Thyroid gland (tissue), 4 donors: ENCODE data around the gene TBC1D20. TPM values are rescaled to one million over a fixed set of nuclear protein-coding genes. Genes with fewer than 3 reads are reported as not detected.
A peak's percentile ranks its signal among the peaks of the same experiment; 100 is the strongest.

ENCODE experiments used
- DNase-seq, 2 donors: peaks; one replicate each; pipeline ENCODE4 v3.0.0-alpha.2; 2019
- H3K27ac ChIP-seq, 3 donors: fragments of 200-600 bp; sonication (generic); 1 replicate in 2 of 3; 2 replicates in 1 of 3; pipeline ENCODE4 v1.5.1; 2016 to 2019; ENCODE audit warnings: mild to moderate bottlenecking in 1 of 3, moderate library complexity in 1 of 3
- H3K27me3 ChIP-seq: fragments of 200-600 bp; sonication (generic); one replicate; pipeline ENCODE4 v1.5.1; 2019
- H3K36me3 ChIP-seq, 2 donors: fragments of 200-600 bp; sonication (generic); one replicate each; pipeline ENCODE4 v1.5.1; 2016 to 2019
- H3K4me1 ChIP-seq, 2 donors: fragments of 200-600 bp; sonication (generic); one replicate each; pipeline ENCODE4 v1.5.1; 2017 to 2019
- H3K4me3 ChIP-seq, 3 donors: fragments of 200-600 bp; sonication (generic); replicated peaks in 1 of 3; 1 replicate in 2 of 3; 2 replicates in 1 of 3; pipeline ENCODE4 v1.5.1; 2016; ENCODE audit warnings: mild to moderate bottlenecking in 1 of 3
- H3K9me3 ChIP-seq: fragments of 200-600 bp; sonication (generic); one replicate; pipeline ENCODE4 v1.5.1; 2017
- POLR2A ChIP-seq, 2 donors: fragments of 450-650 bp; IDR thresholded peaks; one replicate each; pipeline ENCODE4 v1.6.1; 2017; ENCODE audit warnings: antibody characterized with exemption in 2 of 2, mild to moderate bottlenecking in 2 of 2, moderate library complexity in 1 of 2
- WGBS, 2 donors: methylation state at CpG; one replicate each; pipeline ENCODE4 v1.1.5; 2017; 5-methylcytosine and 5-hydroxymethylcytosine counted together
- intact Hi-C: fragments of 100-400 bp; cut with DNase I; formaldehyde crosslinking; loops from one replicate; pipeline ENCODE4 v1.15.1; 2023
- total RNA-seq, 4 donors: library from RNA; depleted of rRNA; stranded (reverse); fragments of >200 nt; gene quantifications; one replicate each; pipeline ENCODE4 v1.2.3, GENCODE V29; 2016
- TF ChIP-seq, protein P1 (sequence below), 6 experiments: fragments of 200-600 bp in 3 of 6; fragments of 450-650 bp in 3 of 6; sonication (generic) in 3 of 6; IDR thresholded peaks; one replicate each; pipeline ENCODE4 v1.5.1; 2016 to 2019; ENCODE audit warnings: antibody characterized with exemption in 6 of 6, mild to moderate bottlenecking in 2 of 6, inconsistent platforms in 1 of 6, moderate library complexity in 1 of 6

The TBC1D20 gene
- total RNA-seq, 4 donors from 2014 or later = 34.1 to 40.5 (median 35.6) TPM

DNA sequence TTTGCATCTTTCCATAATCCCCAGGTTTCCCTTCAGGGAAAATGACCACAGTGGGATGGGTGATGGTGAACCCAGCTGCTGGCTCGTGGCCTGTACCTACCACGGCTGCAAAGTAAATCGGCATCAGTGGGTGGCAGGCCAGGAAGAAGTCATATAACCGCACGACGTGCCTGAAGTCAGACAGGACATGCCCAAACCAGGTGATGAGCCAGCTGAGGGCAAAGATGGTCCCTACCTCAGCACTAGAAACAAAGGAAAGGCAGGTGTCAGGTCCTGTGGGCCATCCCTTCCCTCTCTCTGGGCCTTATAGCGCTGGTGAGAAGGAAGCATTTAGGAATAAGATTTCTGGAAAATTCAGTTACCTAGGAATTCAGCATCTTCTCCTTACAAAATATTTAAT, 22.2 kb downstream of the TBC1D20 start:
- Histone ChIP-seq H3K36me3 (peaks cover 70 to 75% of the 10 kb centered on the region in 2 donors), H3K9me3 (no peaks in the 10 kb centered on the region), H3K27me3 (no peaks in the 10 kb centered on the region), H3K27ac (no peak overlapping the region), H3K4me3 (no peak overlapping the region), H3K4me1 (peaks cover 3 to 6% of the 10 kb centered on the region in 2 donors)
- DNase-seq = no peak
- TF ChIP-seq, protein P1, sequence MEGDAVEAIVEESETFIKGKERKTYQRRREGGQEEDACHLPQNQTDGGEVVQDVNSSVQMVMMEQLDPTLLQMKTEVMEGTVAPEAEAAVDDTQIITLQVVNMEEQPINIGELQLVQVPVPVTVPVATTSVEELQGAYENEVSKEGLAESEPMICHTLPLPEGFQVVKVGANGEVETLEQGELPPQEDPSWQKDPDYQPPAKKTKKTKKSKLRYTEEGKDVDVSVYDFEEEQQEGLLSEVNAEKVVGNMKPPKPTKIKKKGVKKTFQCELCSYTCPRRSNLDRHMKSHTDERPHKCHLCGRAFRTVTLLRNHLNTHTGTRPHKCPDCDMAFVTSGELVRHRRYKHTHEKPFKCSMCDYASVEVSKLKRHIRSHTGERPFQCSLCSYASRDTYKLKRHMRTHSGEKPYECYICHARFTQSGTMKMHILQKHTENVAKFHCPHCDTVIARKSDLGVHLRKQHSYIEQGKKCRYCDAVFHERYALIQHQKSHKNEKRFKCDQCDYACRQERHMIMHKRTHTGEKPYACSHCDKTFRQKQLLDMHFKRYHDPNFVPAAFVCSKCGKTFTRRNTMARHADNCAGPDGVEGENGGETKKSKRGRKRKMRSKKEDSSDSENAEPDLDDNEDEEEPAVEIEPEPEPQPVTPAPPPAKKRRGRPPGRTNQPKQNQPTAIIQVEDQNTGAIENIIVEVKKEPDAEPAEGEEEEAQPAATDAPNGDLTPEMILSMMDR (IDR thresholded peaks at IDR 0.05) = no peak
- WGBS, 2 donors = 93 to 99% methylated on average over 7 of the region's 7 CpGs
- intact Hi-C loops = no loop called here

DNA sequence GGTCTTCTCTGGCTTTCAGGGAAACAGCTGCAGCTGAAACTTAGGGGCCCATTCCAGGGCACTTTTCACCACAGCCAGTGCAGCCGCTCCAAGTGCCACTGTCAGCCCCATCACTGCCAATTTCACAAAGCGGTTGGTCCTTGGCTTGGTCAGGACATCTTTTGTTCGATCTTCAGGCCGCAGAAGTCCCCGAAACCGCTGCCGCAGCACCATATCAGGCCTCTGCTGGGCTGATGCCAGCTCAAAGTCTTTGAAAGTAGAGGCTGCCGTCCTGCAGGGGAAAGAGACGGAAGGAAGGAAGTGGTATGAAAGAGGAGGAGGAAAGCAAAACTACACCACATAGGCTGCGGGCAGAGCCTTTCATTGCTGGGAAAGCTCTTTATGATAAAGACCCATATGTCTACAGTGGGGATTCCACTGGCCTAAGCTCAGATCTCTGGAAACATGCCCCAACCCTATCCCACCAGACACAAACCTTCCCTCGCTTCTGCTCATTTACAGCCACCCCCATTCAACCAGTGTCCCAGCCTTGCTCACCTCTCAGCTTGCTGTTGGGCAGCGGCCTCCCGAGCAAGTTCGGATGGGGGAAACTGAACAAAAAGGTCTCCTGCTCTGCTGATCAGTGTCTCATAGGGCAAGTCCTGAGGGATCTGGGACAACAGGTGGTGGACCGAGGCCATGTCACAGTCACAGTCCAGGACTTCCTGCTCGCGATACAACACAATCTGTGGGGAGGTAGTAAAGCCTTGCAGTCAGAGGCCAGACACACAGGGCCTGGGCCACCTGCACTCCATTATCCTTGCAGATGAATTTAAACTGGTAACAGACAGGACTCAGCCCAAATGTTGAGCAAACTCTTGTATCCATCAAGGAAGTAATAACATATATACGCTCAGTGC, 23.5 kb downstream of the TBC1D20 start:
- Histone ChIP-seq H3K4me3 (no peak overlapping the region), H3K4me1 (no peaks in the 10 kb centered on the region), H3K27me3 (no peaks in the 10 kb centered on the region), H3K9me3 (no peaks in the 10 kb centered on the region), H3K27ac (peak overlapping the region in 1 of 3 donors; percentile 4), H3K36me3 (peaks cover 65 to 74% of the 10 kb centered on the region in 2 donors)
- no peak for TF ChIP-seq POLR2A (IDR thresholded peaks at IDR 0.05)
- DNase-seq = no peak
- WGBS, 2 donors = 76 to 85% methylated on average over 17 to 18 of the region's 18 CpGs
- intact Hi-C loops = loop anchor here (10.0 kb wide), 1 partner anchor 84 kb away; no protein-coding TSS in a partner anchor

DNA sequence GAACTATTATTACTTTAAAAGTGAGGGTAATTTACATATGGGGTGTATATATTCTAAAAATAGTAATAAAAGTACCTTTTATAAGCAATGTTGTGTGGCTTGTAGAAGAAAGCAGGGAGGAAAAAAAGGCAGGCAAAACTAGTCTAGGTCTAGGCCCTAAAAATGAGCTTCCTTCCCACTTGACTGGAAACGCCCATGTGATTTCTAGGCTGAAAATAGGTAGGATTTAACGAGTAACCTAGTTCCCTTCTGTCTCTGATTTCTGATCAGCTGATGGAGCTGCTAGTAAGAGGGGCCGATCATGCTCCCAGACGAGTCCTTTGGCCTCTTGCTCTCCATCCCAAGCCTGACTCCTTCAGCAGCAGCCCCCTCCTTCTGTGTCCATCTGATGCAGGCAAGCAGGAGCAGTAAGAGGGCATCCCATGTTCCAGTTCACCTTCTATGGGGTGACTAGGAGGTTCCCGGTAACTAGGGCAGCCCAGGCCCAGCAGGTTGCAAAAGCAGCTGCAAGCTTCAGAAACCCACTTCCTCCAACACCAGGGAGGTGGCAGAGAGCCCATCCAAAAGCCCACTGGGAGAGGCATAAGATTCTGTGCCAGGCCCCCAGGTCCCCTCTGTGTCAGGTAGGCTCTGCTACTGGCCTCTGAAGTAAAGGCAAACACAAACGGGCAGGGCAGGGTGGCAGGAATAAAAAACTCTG, 24.4 kb downstream of the TBC1D20 start:
- WGBS, 2 donors = 68 to 81% methylated on average over 6 of the region's 6 CpGs
- H3K27me3 ChIP-seq = no peaks in the 10 kb centered on the region

DNA sequence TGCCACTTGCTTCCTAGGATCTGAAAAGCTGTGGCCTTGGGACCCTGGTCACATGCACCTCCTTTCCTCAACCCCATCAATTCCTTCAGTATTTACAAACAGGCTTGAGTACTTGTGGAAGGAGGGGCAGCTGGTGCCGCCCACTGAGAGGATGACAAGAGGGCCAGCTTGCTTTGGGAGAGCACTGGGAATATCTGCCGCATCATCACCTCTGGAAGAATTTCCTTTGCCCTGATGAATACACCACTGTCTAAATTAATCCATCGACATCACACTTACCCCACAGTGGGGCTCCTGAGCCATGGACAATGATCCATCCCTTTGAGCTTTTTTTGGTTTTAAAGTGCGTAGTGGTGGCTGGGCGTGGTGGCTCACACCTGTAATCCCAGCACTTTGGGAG, 25.9 kb downstream of the TBC1D20 start:
- Histone ChIP-seq H3K27me3 (no peaks in the 10 kb centered on the region), H3K4me1 (no peaks in the 10 kb centered on the region), H3K9me3 (no peaks in the 10 kb centered on the region), H3K36me3 (peaks cover 57 to 58% of the 10 kb centered on the region in 2 donors), H3K4me3 (no peak overlapping the region), H3K27ac (no peak overlapping the region)
- WGBS, 2 donors = 93 to 99% methylated on average over 5 of the region's 5 CpGs
- no peak for DNase-seq
- intact Hi-C loops = loop anchor here (10.0 kb wide), 1 partner anchor 82 kb away; no protein-coding TSS in a partner anchor
- TF ChIP-seq POLR2A (IDR thresholded peaks at IDR 0.05) = no peak
- TF ChIP-seq, protein P1 (IDR thresholded peaks at IDR 0.05) = no peak

More for the DNA sequence above, 24.4 kb downstream of the TBC1D20 start:
- no peak for DNase-seq
- intact Hi-C loops = loop anchor here (10.0 kb wide), 1 partner anchor 83 kb away; no protein-coding TSS in a partner anchor
- H3K4me1 ChIP-seq = no peaks in the 10 kb centered on the region
- TF ChIP-seq, protein P1 (IDR thresholded peaks at IDR 0.05) = no peak
- no peak for TF ChIP-seq POLR2A (IDR thresholded peaks at IDR 0.05)
- H3K36me3 ChIP-seq = peaks cover 65 to 68% of the 10 kb centered on the region in 2 donors
- no peaks in the 10 kb centered on the region for H3K9me3 ChIP-seq
- no peak overlapping the region for H3K4me3 ChIP-seq
- no peak overlapping the region for H3K27ac ChIP-seq

DNA sequence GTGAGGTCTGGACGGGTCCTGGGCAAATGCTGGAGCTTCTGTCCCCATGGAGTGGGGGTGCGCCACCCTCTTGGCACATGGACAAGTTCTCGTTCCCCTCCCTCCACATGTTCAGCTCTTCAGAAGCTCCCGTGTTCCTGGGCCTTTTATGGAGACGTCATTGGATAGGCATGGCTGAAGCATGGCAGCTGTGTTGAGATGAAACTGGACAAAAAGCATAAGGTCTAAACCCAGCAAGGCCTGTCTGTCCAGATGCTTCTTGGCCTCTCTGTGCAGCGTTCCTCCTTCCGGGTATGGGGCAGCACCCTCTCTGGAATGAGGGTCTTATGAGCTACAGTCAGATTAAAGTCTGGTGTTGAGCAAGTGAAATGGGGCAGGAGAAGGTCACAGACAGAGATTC, 26.8 kb downstream of the TBC1D20 start:
- DNase-seq = no peak
- intact Hi-C loops = loop anchor here (10.0 kb wide), 1 partner anchor 81 kb away; no protein-coding TSS in a partner anchor
- Histone ChIP-seq H3K27me3 (no peaks in the 10 kb centered on the region), H3K4me3 (no peak overlapping the region), H3K27ac (no peak overlapping the region), H3K9me3 (no peaks in the 10 kb centered on the region), H3K4me1 (no peaks in the 10 kb centered on the region), H3K36me3 (peaks cover 49 to 52% of the 10 kb centered on the region in 2 donors)
- TF ChIP-seq, protein P1 (IDR thresholded peaks at IDR 0.05) = no peak
- no peak for TF ChIP-seq POLR2A (IDR thresholded peaks at IDR 0.05)
- 88 to 90% methylated on average over 7 of the region's 7 CpGs for WGBS, 2 donors
